ENCODE measurements around the gene ATP8B2. TPM values are rescaled to one million over a fixed set of nuclear protein-coding genes. Genes with fewer than 3 reads are reported as not detected.
"Not testable (repeated sequence)": the region's sequence is repeated elsewhere in the genome, so short reads cannot be mapped to it uniquely, and the experiment has no call there.

ATP8B2 gene
- total and polyA plus RNA-seq, 10 of the 15 experiments (the other 5 are each of a cell fraction or from before 2014, with no cell fraction given) = 0.44 to 61.8 (median 15.0) TPM

- TF ChIP-seq ZNF207 (IDR thresholded peaks at IDR 0.05; ENCODE audit: borderline replicate concordance) = no peak
- Histone ChIP-seq H3K27me3 (replicated peaks in 1 of 2; ENCODE audit: control insufficient read depth in 2 of 2, insufficient read depth in 2 of 2, low read length in 1 of 2) (peaks cover 0 to 3% of the 10 kb centered on the region in 2 experiments; a peak in 1 of 4 replicates), H3K9me3 (replicated peaks; ENCODE audit: control insufficient read depth, insufficient read depth, low read length) (no peaks in the 10 kb centered on the region; the same call in 2 of the 3 replicates), H3K9ac (ENCODE audit: control insufficient read depth, insufficient read depth, low read length) (no peak overlapping the region), H3K4me3 (no peak overlapping the region), H3K27ac (ENCODE audit: control insufficient read depth, insufficient read depth) (no peak overlapping the region), H4K20me1 (ENCODE audit: control insufficient read depth, insufficient read depth) (no peaks in the 10 kb centered on the region), H3K79me2 (ENCODE audit: control insufficient read depth, insufficient read depth, low read length) (no peaks in the 10 kb centered on the region), H2AFZ (ENCODE audit: control insufficient read depth, low read depth, low read length) (no peak overlapping the region), H3K36me3 (ENCODE audit: control insufficient read depth in 2 of 2, insufficient read depth in 2 of 2, low read length in 1 of 2) (no peaks in the 10 kb centered on the region), H3K4me2 (ENCODE audit: control insufficient read depth, insufficient read depth) (no peak overlapping the region), H3K4me1 (ENCODE audit: control insufficient read depth, insufficient read depth, low read length) (no peaks in the 10 kb centered on the region)
- ChIA-PET CTCF (interaction anchor here (1.3 to 2.0 kb wide), 2 partner anchors 16 to 84 kb away, joined by 4 to 5 read pairs; no protein-coding TSS in a partner anchor), POLR2A (interaction anchor here (0.5 to 0.6 kb wide), 2 partner anchors 17 to 1367 kb away, joined by 3 to 10 read pairs; no protein-coding TSS in a partner anchor), RAD21 (ENCODE audit: unreplicated experiment) (no interaction called here), SMC1A (ENCODE audit: uncharacterized antibody, unreplicated experiment) (no interaction called here)
- ATAC-seq (no peak), DNase-seq (ENCODE audit: low read depth, low spot score) (no peak), FAIRE-seq (no peak)
- intact Hi-C loops (cut with micrococcal nuclease; ENCODE audit: unreplicated experiment) (no loop called here), in situ Hi-C loops (cut with MboI) (no loop called here)
- BruUV-seq (replicated peaks) = no TSS peak
Measured at GRCh38 chr1:154360288-154360687, 35.0 kb downstream of the ATP8B2 start.

GRCh38 chr1:154360881-154361280 lies 35.6 kb downstream of the ATP8B2 start:
- H2AFZ ChIP-seq (ENCODE audit: control insufficient read depth, low read depth, low read length); intact Hi-C loops (cut with micrococcal nuclease; ENCODE audit: unreplicated experiment); H3K36me3 ChIP-seq (ENCODE audit: control insufficient read depth in 2 of 2, insufficient read depth in 2 of 2, low read length in 1 of 2); H3K4me1 ChIP-seq (ENCODE audit: control insufficient read depth, insufficient read depth, low read length); BruUV-seq (replicated peaks); H3K4me2 ChIP-seq (ENCODE audit: control insufficient read depth, insufficient read depth); in situ Hi-C loops (cut with MboI); DNase-seq (ENCODE audit: low read depth, low spot score); RAD21 ChIA-PET (ENCODE audit: unreplicated experiment); H4K20me1 ChIP-seq (ENCODE audit: control insufficient read depth, insufficient read depth); H3K27me3 ChIP-seq (replicated peaks in 1 of 2; ENCODE audit: control insufficient read depth in 2 of 2, insufficient read depth in 2 of 2, low read length in 1 of 2); H3K4me3 ChIP-seq; FAIRE-seq; ATAC-seq; H3K9ac ChIP-seq (ENCODE audit: control insufficient read depth, insufficient read depth, low read length); H3K27ac ChIP-seq (ENCODE audit: control insufficient read depth, insufficient read depth); H3K79me2 ChIP-seq (ENCODE audit: control insufficient read depth, insufficient read depth, low read length); H3K9me3 ChIP-seq (replicated peaks; ENCODE audit: control insufficient read depth, insufficient read depth, low read length): not testable (repeated sequence)
- ChIA-PET SMC1A (ENCODE audit: uncharacterized antibody, unreplicated experiment) (interaction anchor here (0.9 to 1.5 kb wide), 3 partner anchors 9 to 49 kb away, joined by 3 to 4 read pairs (median 4); no protein-coding TSS in a partner anchor), CTCF (interaction anchor here (0.6 to 2.0 kb wide), 6 partner anchors 15 to 223 kb away, joined by 3 to 5 read pairs (median 4); no protein-coding TSS in a partner anchor), POLR2A (interaction anchor here (0.5 kb wide), 2 partner anchors 361 to 1367 kb away, joined by 3 to 4 read pairs; no protein-coding TSS in a partner anchor)
- 73% methylated on average over 5 of the region's 5 CpGs for WGBS (ENCODE audit: insufficient coverage, insufficient replicate concordance, low lambda C conversion rate, missing lambda C conversion rate)
